PC-3 (cell line): ENCODE measurements around the gene TPO. TPM values are rescaled to one million over a fixed set of nuclear protein-coding genes. Genes with fewer than 3 reads are reported as not detected.

Experiments
- ATAC-seq: fragments of 200-7000 bp; cut with Tn5 transposase; 2 replicates; pipeline ENCODE4 v1.9.1; 2020; ENCODE audit warnings: mild to moderate bottlenecking, moderate library complexity
- BruUV-seq: library from RNA; stranded (reverse); fragments of 400-500 nt; replicated peaks from 2 replicates; lab custom pipeline; 2021; lab: Mats Ljungman, UMichigan
- CTCF ChIA-PET: fragments of 300-600 bp; sonication (Branson Sonifier 250); formaldehyde crosslinking; loops from one replicate; lab custom pipeline; 2022; ENCODE audit warnings: antibody characterized with exemption; lab: Charles Lee
- POLR2A ChIA-PET: fragments of 300-600 bp; sonication (Branson Sonifier 250); formaldehyde crosslinking; loops from one replicate; lab custom pipeline; 2022; ENCODE audit warnings: antibody characterized with exemption; ENCODE audit not compliant: unreplicated experiment; lab: Charles Lee
- DNase-seq: peaks from one replicate; pipeline ENCODE4 v3.0.0-alpha.2; 2015
- H2AFZ ChIP-seq: fragments of 300-600 bp; sonication (generic); 2 replicates; pipeline ENCODE4 v1.6.0; 2016; ENCODE audit warnings: antibody characterized with exemption, low read length
- H3F3A ChIP-seq: fragments of 300-600 bp; sonication (generic); one replicate; pipeline ENCODE4 v1.6.0; 2017; ENCODE audit warnings: antibody characterized with exemption, low read length, control low read depth, mild to moderate bottlenecking; ENCODE audit not compliant: unreplicated experiment
- H3K27ac ChIP-seq: fragments of 300-600 bp; sonication (generic); 2 replicates; pipeline ENCODE4 v1.5.1; 2016; ENCODE audit warnings: mild to moderate bottlenecking, low read length
- H3K27me3 ChIP-seq: fragments of 300-600 bp; sonication (generic); 2 replicates; pipeline ENCODE4 v1.6.1; 2016; ENCODE audit warnings: low read length, mixed read lengths
- H3K36me3 ChIP-seq: fragments of 300-600 bp; sonication (generic); 2 replicates; pipeline ENCODE4 v1.6.1; 2016; ENCODE audit warnings: low read depth, mixed run types, low read length, mixed read lengths
- H3K4me1 ChIP-seq: fragments of 300-600 bp; sonication (generic); 2 replicates; pipeline ENCODE4 v1.5.1; 2016; ENCODE audit warnings: low read length; ENCODE audit not compliant: insufficient read depth
- H3K4me2 ChIP-seq: fragments of 300-600 bp; sonication (generic); 2 replicates; pipeline ENCODE4 v1.6.0; 2016; ENCODE audit warnings: low read length
- H3K4me3 ChIP-seq: fragments of 300-600 bp; sonication (generic); 2 replicates; pipeline ENCODE4 v1.5.1; 2016; ENCODE audit warnings: mild to moderate bottlenecking, low read length, mixed read lengths
- H3K79me2 ChIP-seq: fragments of 300-600 bp; sonication (generic); 2 replicates; pipeline ENCODE4 v1.6.1; 2017; ENCODE audit warnings: low read length, mixed read lengths
- H3K9ac ChIP-seq: fragments of 300-600 bp; sonication (generic); 2 replicates; pipeline ENCODE4 v1.6.0; 2016; ENCODE audit warnings: mild to moderate bottlenecking, low read length
- H3K9me2 ChIP-seq: fragments of 300-600 bp; sonication (generic); replicated peaks from 2 replicates; pipeline ENCODE4 v1.6.1; 2016; ENCODE audit warnings: mixed run types, low read length, mixed read lengths
- H3K9me3 ChIP-seq: fragments of 300-600 bp; sonication (generic); 2 replicates; pipeline ENCODE4 v1.6.1; 2016; ENCODE audit warnings: low read length, mixed read lengths
- H4K20me1 ChIP-seq: fragments of 300-600 bp; sonication (generic); 2 replicates; pipeline ENCODE4 v1.6.1; 2016; ENCODE audit warnings: low read length, mixed read lengths
- EZH2 ChIP-seq: fragments of 300-600 bp; sonication (generic); IDR thresholded peaks from one replicate; pipeline ENCODE4 v1.6.1; 2017; ENCODE audit warnings: antibody characterized with exemption, mild to moderate bottlenecking, low read length; ENCODE audit not compliant: unreplicated experiment
- EZH2phosphoT487 ChIP-seq: fragments of 300-600 bp; sonication (generic); IDR thresholded peaks from 2 replicates; pipeline ENCODE4 v1.6.1; 2018; ENCODE audit warnings: mild to moderate bottlenecking, antibody characterized with exemption, low read length, borderline replicate concordance
- intact Hi-C: fragments of 100-400 bp; cut with micrococcal nuclease; formaldehyde crosslinking; loops from 2 replicates; pipeline ENCODE4 v1.9.0; 2023
- total RNA-seq: library from RNA; depleted of rRNA; stranded (reverse); fragments of >200 nt; gene quantifications from 2 replicates; pipeline ENCODE4 v1.2.3, GENCODE V29; 2014
- TF ChIP-seq, protein P1 (sequence below): fragments of 300-600 bp; sonication (generic); conservative IDR thresholded peaks from 2 replicates; pipeline ENCODE4 v1.5.1; 2017; ENCODE audit warnings: antibody characterized with exemption, low read depth, mild to moderate bottlenecking, low read length

The TPO gene
- total RNA-seq, 1 experiment from 2014 or later: not detected

DNA sequence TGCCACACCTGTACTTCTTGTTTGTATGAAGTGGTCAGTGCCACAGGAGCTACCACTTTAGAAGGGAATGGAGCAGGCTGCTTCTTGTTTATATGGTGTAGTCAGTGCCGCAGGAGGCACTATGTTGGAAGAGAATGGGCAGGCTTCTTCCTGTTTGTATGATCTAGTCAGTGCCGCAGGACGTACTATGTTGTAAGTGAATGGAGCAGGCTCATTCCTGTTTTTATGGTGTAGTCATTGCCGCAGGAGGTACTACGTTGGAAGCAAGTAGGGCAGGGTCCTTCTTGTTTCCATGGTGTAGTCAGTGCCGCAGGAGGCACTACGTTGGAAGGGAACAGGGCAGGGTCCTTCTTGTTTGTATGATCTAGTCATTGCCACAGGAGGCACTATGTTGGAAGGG is 27.3 kb downstream of the TPO start:
- Histone ChIP-seq H3K36me3 (no peaks in the 10 kb centered on the region), H4K20me1 (no peaks in the 10 kb centered on the region), H3K9me3 (no peaks in the 10 kb centered on the region), H3K4me3 (no peak overlapping the region), H3K9ac (no peak overlapping the region), H3K27ac (no peak overlapping the region), H3K27me3 (peaks cover 66% of the 10 kb centered on the region), H3K4me1 (no peaks in the 10 kb centered on the region), H3K9me2 (no peaks in the 10 kb centered on the region), H3F3A (no peaks in the 10 kb centered on the region), H2AFZ (no peak overlapping the region), H3K4me2 (no peak overlapping the region), H3K79me2 (no peaks in the 10 kb centered on the region)
- ATAC-seq (no peak), DNase-seq (no peak)
- TF ChIP-seq EZH2phosphoT487 (no peak), EZH2 (no peak)
- TF ChIP-seq, protein P1, sequence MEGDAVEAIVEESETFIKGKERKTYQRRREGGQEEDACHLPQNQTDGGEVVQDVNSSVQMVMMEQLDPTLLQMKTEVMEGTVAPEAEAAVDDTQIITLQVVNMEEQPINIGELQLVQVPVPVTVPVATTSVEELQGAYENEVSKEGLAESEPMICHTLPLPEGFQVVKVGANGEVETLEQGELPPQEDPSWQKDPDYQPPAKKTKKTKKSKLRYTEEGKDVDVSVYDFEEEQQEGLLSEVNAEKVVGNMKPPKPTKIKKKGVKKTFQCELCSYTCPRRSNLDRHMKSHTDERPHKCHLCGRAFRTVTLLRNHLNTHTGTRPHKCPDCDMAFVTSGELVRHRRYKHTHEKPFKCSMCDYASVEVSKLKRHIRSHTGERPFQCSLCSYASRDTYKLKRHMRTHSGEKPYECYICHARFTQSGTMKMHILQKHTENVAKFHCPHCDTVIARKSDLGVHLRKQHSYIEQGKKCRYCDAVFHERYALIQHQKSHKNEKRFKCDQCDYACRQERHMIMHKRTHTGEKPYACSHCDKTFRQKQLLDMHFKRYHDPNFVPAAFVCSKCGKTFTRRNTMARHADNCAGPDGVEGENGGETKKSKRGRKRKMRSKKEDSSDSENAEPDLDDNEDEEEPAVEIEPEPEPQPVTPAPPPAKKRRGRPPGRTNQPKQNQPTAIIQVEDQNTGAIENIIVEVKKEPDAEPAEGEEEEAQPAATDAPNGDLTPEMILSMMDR: no peak
- ChIA-PET POLR2A (no interaction called here), CTCF (no interaction called here)
- no TSS peak for BruUV-seq
- intact Hi-C loops: no loop called here

DNA sequence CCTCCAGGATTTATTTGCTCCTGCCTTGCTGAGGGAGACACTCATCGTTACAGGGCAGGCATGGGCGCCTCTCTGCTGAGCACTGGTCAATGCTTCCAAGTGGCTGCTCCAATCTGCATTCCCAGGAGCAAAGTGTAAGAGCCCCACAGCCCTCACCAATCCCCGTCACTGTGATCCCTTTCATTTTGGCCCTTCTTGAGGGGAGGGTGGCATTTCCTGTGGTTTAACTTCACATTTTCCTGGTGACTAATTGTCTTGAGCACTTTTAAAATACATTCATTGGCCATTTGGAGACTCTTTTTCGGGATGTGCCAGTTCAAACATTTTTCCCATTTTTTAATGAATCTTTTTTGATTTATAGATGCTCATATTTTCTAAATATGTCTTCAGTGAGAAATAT is 33.0 kb downstream of the TPO start:
- Histone ChIP-seq H3K4me1 (no peaks in the 10 kb centered on the region), H3K4me2 (no peak overlapping the region), H2AFZ (no peak overlapping the region), H3K36me3 (no peaks in the 10 kb centered on the region), H3K79me2 (no peaks in the 10 kb centered on the region), H4K20me1 (no peaks in the 10 kb centered on the region), H3K9ac (no peak overlapping the region), H3K27me3 (peaks cover 70% of the 10 kb centered on the region), H3K9me3 (no peaks in the 10 kb centered on the region), H3F3A (no peaks in the 10 kb centered on the region), H3K9me2 (no peaks in the 10 kb centered on the region), H3K27ac (no peak overlapping the region), H3K4me3 (no peak overlapping the region)
- no peak for TF ChIP-seq EZH2phosphoT487
- TF ChIP-seq EZH2: no peak
- TF ChIP-seq, protein P1: no peak
- ATAC-seq (no peak), DNase-seq (no peak)
- intact Hi-C loops: no loop called here
- POLR2A ChIA-PET: no interaction called here
- CTCF ChIA-PET: no interaction called here
- BruUV-seq: no TSS peak

DNA sequence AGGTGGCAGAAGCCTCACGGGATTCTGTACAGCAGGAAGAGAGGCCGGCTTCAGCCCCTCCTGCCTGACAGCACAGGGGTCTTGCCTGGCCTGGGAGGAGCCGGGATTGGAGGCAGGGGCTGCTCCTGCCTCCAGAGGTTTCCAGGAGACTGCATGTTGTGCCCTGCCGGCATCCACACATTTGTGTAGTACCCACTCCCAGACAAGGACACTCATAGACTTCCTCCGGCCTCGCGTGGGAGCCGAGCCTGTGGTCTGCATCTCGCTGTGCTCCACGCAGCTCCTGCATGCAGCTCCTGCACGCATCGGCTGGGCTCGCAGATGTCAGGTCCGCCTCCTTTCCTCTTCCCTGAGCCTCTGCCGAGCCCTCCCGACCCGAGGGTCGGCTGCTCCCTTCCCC is 34.7 kb downstream of the TPO start:
- no TSS peak for BruUV-seq
- H3K4me3 ChIP-seq: no peak overlapping the region
- H2AFZ ChIP-seq: no peak overlapping the region
- no peaks in the 10 kb centered on the region for H3K79me2 ChIP-seq
- H3K27ac ChIP-seq: no peak overlapping the region
- H3K9me2 ChIP-seq: no peaks in the 10 kb centered on the region
- CTCF ChIA-PET: no interaction called here
- no peaks in the 10 kb centered on the region for H4K20me1 ChIP-seq
- H3F3A ChIP-seq: no peaks in the 10 kb centered on the region
- intact Hi-C loops: no loop called here
- H3K36me3 ChIP-seq: no peaks in the 10 kb centered on the region
- TF ChIP-seq, protein P1: no peak
- no peak for TF ChIP-seq EZH2phosphoT487
- TF ChIP-seq EZH2: no peak
- POLR2A ChIA-PET: no interaction called here
- H3K27me3 ChIP-seq: peaks cover 69% of the 10 kb centered on the region
- DNase-seq: no peak
- no peak overlapping the region for H3K9ac ChIP-seq
- H3K9me3 ChIP-seq: no peaks in the 10 kb centered on the region
- no peak overlapping the region for H3K4me2 ChIP-seq
- no peak for ATAC-seq
- no peaks in the 10 kb centered on the region for H3K4me1 ChIP-seq
